GM12872 (cell line): ENCODE results near the gene MPI.

ENCODE experiments used
- TF ChIP-seq, protein P1 (sequence below): IDR thresholded peaks from 3 replicates; pipeline ENCODE4 v1.5.1; 2011; ENCODE audit warnings: low read depth, mild to moderate bottlenecking, low read length, moderate library complexity; ENCODE audit not compliant: insufficient read depth

The MPI gene

DNA sequence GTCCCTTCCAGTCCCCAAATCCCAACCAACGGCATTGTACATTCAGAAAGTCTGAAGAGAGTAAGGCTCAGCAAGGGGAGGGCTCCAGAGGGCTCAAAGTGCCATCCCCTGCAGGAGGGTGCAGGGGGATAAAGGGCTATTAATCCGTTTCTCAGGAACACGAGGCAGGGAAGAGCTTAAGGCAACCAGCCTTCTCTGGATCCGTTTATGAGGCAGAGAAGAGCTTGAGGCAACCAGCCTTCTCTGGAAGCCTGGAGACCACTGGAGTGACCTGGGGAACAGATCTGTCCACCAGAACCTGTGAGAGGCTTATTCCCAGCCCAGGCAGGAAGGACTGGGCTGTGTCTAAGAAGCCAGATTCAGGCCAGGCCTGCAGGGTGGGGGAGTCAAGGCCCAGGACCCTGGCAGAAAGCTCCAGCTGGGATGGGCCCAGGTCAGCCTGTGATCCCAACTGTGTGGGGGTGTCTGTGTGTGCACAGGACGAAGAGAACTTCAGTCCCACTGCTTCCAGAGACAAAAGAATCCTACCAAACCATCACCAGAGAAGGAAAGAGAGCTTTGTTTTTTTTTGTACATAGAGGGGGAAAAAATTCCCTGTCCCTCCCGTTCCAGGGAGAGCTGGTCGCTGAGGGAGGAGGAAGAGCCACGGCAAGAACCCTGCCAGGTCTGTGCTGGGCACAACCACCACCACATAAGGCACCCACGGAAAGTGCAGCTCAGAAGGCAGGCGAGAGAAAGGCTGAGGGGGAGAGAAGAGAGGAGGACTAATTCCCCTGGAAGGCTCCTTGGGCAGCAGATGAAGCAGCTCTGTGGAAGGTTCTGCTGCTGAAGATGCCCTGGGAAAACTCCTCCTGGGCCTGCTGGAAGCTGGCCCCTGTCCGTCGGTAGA, 45.3 kb upstream of the MPI start:
- TF ChIP-seq, protein P1, sequence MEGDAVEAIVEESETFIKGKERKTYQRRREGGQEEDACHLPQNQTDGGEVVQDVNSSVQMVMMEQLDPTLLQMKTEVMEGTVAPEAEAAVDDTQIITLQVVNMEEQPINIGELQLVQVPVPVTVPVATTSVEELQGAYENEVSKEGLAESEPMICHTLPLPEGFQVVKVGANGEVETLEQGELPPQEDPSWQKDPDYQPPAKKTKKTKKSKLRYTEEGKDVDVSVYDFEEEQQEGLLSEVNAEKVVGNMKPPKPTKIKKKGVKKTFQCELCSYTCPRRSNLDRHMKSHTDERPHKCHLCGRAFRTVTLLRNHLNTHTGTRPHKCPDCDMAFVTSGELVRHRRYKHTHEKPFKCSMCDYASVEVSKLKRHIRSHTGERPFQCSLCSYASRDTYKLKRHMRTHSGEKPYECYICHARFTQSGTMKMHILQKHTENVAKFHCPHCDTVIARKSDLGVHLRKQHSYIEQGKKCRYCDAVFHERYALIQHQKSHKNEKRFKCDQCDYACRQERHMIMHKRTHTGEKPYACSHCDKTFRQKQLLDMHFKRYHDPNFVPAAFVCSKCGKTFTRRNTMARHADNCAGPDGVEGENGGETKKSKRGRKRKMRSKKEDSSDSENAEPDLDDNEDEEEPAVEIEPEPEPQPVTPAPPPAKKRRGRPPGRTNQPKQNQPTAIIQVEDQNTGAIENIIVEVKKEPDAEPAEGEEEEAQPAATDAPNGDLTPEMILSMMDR, result no peak

DNA sequence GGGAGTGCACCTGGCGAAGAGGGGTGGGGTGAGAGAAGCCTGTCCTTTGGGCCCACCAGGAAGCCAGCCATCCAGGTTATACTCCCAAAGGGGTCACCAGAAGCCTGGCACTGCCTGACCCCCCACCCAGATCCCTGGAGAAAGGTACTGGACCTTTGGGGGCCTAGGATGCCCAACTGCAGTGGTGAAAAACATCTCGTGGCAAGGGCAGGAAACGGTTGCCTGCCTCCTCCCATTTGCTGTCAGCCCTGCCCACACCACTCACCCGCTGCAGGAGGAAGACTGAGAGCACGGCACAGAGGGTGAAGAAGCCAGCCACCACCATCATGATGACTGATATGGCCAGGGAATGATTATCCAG, 44.7 kb upstream of the MPI start:
- TF ChIP-seq, protein P1, result no peak

DNA sequence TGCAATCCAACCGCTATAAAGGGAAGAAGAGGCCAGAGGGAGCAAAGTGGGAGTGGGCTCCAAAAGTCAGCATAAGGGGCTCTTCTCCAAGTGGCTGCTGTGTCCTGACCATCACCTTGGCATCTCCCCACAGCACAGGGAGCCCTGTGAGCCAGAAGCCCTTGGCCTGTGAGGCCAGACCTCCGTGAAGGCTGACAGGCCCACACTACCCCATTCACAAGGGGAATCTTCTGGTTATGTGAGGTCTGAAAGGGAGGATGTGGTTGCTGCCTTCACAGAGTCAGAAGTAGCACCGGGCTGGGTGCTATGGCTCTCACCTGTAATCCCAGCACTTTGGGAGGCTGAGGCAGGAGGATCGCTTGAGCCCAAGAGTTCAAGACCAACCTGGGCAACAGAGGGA, 44.3 kb upstream of the MPI start:
- TF ChIP-seq, protein P1, result no peak

DNA sequence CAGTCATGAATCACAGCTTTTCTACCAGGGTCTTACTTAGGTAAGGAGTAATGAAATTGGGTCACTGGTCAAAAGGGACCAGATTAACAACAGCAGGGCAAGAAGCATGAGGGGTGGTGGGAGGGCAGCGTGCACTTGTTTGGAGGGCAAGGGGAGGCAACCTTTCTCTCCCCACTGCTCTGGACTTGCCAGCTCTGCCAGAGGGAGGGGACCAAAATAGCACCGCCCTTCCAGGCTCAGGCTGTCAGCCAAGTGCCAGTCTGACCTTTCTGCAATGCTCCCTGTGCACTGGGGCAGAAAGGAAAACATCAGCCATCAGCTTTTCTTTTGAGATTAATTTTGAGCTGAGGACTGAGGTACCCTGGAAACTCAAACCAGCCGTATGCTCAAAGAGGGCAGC, 42.4 kb upstream of the MPI start:
- TF ChIP-seq, protein P1, result no peak

DNA sequence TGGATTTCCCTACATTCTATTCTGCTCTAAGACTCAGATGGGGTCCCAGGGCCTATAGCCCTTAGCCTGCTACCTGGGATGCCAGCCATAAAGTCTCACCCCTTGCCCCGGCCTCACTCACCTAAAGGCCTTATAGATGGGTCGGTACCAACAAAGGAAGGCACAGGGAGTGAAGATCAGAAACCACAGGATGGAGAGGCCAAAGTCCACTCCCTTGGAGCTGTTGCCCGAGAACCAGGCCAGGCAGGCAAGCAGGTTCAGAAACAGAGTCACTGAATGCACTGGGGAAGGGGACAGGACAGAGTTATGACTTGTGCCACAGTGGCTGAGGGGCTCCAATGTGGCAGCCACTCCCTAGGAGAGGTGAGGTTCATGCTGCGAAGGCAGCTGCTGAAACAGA, 39.4 kb upstream of the MPI start:
- TF ChIP-seq, protein P1, result no peak

DNA sequence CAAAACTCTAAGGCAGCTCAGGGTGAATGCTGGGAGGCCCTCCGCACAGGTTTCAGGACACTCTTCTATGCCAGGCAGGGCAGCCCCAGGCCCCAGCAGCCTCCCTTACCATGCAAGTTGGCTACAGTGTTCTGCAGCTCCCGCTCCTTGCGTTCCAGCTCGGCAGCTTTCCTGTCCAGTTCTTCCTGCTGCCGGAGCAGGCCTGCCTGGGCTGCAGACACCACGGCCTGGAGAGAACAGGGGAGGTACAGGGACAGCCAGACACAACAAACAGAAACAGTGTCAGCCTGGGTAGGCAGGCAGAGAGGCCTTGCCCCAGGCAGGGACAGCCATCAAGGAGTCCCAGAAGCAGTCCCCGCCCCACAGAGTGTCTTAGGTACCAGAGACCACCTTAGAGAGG, 37.9 kb upstream of the MPI start:
- TF ChIP-seq, protein P1, result no peak

DNA sequence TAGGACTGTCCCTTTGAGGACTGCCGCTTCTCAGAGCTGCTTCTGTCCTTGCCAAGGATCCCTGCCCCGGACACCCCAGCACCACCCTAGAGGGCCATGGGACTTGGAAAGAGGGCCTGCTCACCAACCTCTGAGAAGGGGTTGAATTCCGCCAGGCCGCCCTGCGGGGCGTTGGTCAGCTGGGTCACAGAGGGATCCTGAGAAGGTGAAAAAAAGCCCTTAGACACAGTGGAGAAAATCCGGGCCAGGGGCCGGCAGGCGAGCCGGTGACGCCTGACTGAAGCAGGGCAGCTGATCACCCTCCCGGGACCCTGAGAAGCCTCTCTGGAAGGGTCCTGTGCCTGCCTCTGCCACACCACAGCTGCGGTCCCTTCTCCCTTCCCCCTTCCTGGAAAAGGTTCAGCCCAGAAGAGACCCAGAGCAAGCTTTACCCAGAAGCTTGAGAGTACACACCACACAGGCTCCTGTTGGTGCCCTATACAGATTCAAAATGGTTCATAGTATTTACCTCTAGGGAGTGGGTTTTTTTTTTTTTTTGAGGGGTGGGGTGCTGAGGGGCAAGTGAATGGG, 35.3 kb upstream of the MPI start:
- TF ChIP-seq, protein P1, result no peak
